Measurements from ENCODE around the gene CYP4B1. TPM values are rescaled to one million over a fixed set of nuclear protein-coding genes. Genes with fewer than 3 reads are reported as not detected.

The CYP4B1 gene
- total and polyA plus RNA-seq, 2 experiments from 2014 or later, result not detected

GRCh38 chr1:46804027-46804889 lies 5.4 kb downstream of the CYP4B1 start:
- H3K27me3 ChIP-seq, result no peaks in the 10 kb centered on the region
- H3K36me3 ChIP-seq, result no peaks in the 10 kb centered on the region
- no peaks in the 10 kb centered on the region for H3K4me1 ChIP-seq (ENCODE audit: low read depth)
- no peaks in the 10 kb centered on the region for H3K9me3 ChIP-seq (ENCODE audit: low read depth)
- no peak overlapping the region for H3K27ac ChIP-seq
- no peak for DNase-seq (ENCODE audit: low read depth in 1 of 2, low spot score in 1 of 2)
- H3K4me3 ChIP-seq, result no peak overlapping the region
- no peak for TF ChIP-seq CTCF (IDR thresholded peaks at IDR 0.05; ENCODE audit: low read depth, low read length)

GRCh38 chr1:46804926-46805325 lies 6.1 kb downstream of the CYP4B1 start:
- no peak overlapping the region for H3K27ac ChIP-seq
- TF ChIP-seq CTCF (IDR thresholded peaks at IDR 0.05; ENCODE audit: low read depth, low read length), result no peak

GRCh38 chr1:46805755-46806154 lies 6.9 kb downstream of the CYP4B1 start:
- no peaks in the 10 kb centered on the region for H3K36me3 ChIP-seq
- DNase-seq (ENCODE audit: low read depth in 1 of 2, low spot score in 1 of 2), result no peak
- no peaks in the 10 kb centered on the region for H3K9me3 ChIP-seq (ENCODE audit: low read depth)
- no peak for TF ChIP-seq CTCF (IDR thresholded peaks at IDR 0.05; ENCODE audit: low read depth, low read length)
- no peaks in the 10 kb centered on the region for H3K27me3 ChIP-seq
- H3K4me3 ChIP-seq, result no peak overlapping the region
- no peaks in the 10 kb centered on the region for H3K4me1 ChIP-seq (ENCODE audit: low read depth)
- H3K27ac ChIP-seq, result no peak overlapping the region

More at GRCh38 chr1:46804926-46805325, 6.1 kb downstream of the CYP4B1 start:
- Histone ChIP-seq H3K27me3 (no peaks in the 10 kb centered on the region), H3K4me3 (no peak overlapping the region), H3K4me1 (ENCODE audit: low read depth) (no peaks in the 10 kb centered on the region), H3K36me3 (no peaks in the 10 kb centered on the region), H3K9me3 (ENCODE audit: low read depth) (no peaks in the 10 kb centered on the region)
- DNase-seq (ENCODE audit: low read depth in 1 of 2, low spot score in 1 of 2), result no peak

GRCh38 chr1:46806196-46807020 lies 7.6 kb downstream of the CYP4B1 start:
- H3K4me3 ChIP-seq, result no peak overlapping the region
- H3K9me3 ChIP-seq (ENCODE audit: low read depth), result no peaks in the 10 kb centered on the region
- TF ChIP-seq CTCF (IDR thresholded peaks at IDR 0.05; ENCODE audit: low read depth, low read length), result no peak

GRCh38 chr1:46807046-46807972 lies 8.5 kb downstream of the CYP4B1 start:
- no peak for DNase-seq (ENCODE audit: low read depth in 1 of 2, low spot score in 1 of 2)
- Histone ChIP-seq H3K27ac (no peak overlapping the region), H3K27me3 (no peaks in the 10 kb centered on the region), H3K36me3 (no peaks in the 10 kb centered on the region), H3K9me3 (ENCODE audit: low read depth) (no peaks in the 10 kb centered on the region), H3K4me1 (ENCODE audit: low read depth) (no peaks in the 10 kb centered on the region), H3K4me3 (no peak overlapping the region)
- TF ChIP-seq CTCF (IDR thresholded peaks at IDR 0.05; ENCODE audit: low read depth, low read length), result no peak

More at GRCh38 chr1:46806196-46807020, 7.6 kb downstream of the CYP4B1 start:
- peak in 1 of 2 donors; percentile 23 for DNase-seq (ENCODE audit: low read depth in 1 of 2, low spot score in 1 of 2)
- Histone ChIP-seq H3K36me3 (no peaks in the 10 kb centered on the region), H3K4me1 (ENCODE audit: low read depth) (no peaks in the 10 kb centered on the region), H3K27ac (no peak overlapping the region), H3K27me3 (no peaks in the 10 kb centered on the region)

Measured in cardiac muscle cell (in vitro differentiated cells and primary cell).